A549 (cell line): ENCODE data around the gene SLC44A2. TPM values are rescaled to one million over a fixed set of nuclear protein-coding genes. Genes with fewer than 3 reads are reported as not detected.

Source experiments
- ATAC-seq, 2 experiments: fragments of 200-7000 bp in 1 of 2; fragments of >200 bp in 1 of 2; cut with Nextera tagmentation in 1 of 2; cut with Tn5 transposase in 1 of 2; 3 replicates each; pipeline versions ENCODE4 v1.8.0 to v1.9.1; 2018 to 2020; ENCODE audit warnings: mild to moderate bottlenecking in 1 of 2, moderate library complexity in 1 of 2
- CTCF ChIA-PET: fragments of 300-600 bp; sonication (Branson Sonifier 250); formaldehyde crosslinking; extraction: SDS; loops from one replicate; lab custom pipeline; 2021; ENCODE audit warnings: antibody characterized with exemption, inconsistent platforms; lab: Yijun Ruan, JAX
- POLR2A ChIA-PET: fragments of 350-600 bp; formaldehyde crosslinking; extraction: SDS; loops from one replicate; lab custom pipeline; 2021; ENCODE audit warnings: antibody characterized with exemption, inconsistent platforms; lab: Yijun Ruan, JAX
- DNase-seq, 2 experiments: peaks; one replicate each; pipeline versions ENCODE4 v3.0.0 to v3.0.0-alpha.2; 2011 to 2016; ENCODE audit warnings: low read depth in 1 of 2, low spot score in 1 of 2
- FAIRE-seq: peaks from 2 replicates; lab custom pipeline; 2011; peaks lifted over from hg19 to GRCh38; lab: Jason Lieb, UNC
- H3K27ac ChIP-seq, 2 experiments: fragments of >200 bp; sonication (Bioruptor Twin); formaldehyde crosslinking; 3 replicates each; pipeline ENCODE4 v1.5.1; 2016 to 2017
- H3K4me1 ChIP-seq: fragments of >200 bp; sonication (Bioruptor Twin); formaldehyde crosslinking; 3 replicates; pipeline ENCODE4 v1.6.1; 2016
- H3K4me2 ChIP-seq: fragments of >200 bp; sonication (Bioruptor Twin); formaldehyde crosslinking; 3 replicates; pipeline ENCODE4 v1.6.1; 2016
- H3K4me3 ChIP-seq: fragments of >200 bp; sonication (Bioruptor Twin); formaldehyde crosslinking; 3 replicates; pipeline ENCODE4 v1.5.1; 2016
- H3K9me3 ChIP-seq: fragments of >200 bp; sonication (Bioruptor Twin); formaldehyde crosslinking; 3 replicates; pipeline ENCODE4 v1.6.1; 2016
- CHD2 ChIP-seq: fragments of 150-350 bp; IDR thresholded peaks from 2 replicates; pipeline ENCODE4 v1.6.1; 2014; ENCODE audit warnings: low read length; ENCODE audit not compliant: partially characterized antibody
- MAZ ChIP-seq: fragments of 150-350 bp; IDR thresholded peaks from 2 replicates; pipeline ENCODE4 v1.6.1; 2014; ENCODE audit warnings: antibody characterized with exemption, low read depth, low read length, borderline replicate concordance
- MYC ChIP-seq: IDR thresholded peaks from 2 replicates; pipeline ENCODE4 v1.6.1; 2012; ENCODE audit warnings: mild to moderate bottlenecking, inconsistent platforms, low read length, improper control_type of control experiment, borderline replicate concordance
- NPAS2 ChIP-seq: fragments of 250-450 bp; sonication (Bioruptor Pico); IDR thresholded peaks from 2 replicates; pipeline ENCODE4 v1.8.0; 2022; ENCODE audit warnings: mild to moderate bottlenecking, moderate library complexity, borderline replicate concordance
- POLR2AphosphoS2 ChIP-seq: conservative IDR thresholded peaks from 2 replicates; pipeline ENCODE4 v1.6.1; 2012; ENCODE audit warnings: low read length, improper control_type of control experiment, inconsistent platforms
- RAD21 ChIP-seq, 2 experiments: fragments of >200 bp in 1 of 2; sonication (Bioruptor Twin) in 1 of 2; formaldehyde crosslinking in 1 of 2; IDR thresholded peaks in 1 of 2; conservative IDR thresholded peaks in 1 of 2; 2 replicates in 1 of 2; 3 replicates in 1 of 2; pipeline ENCODE4 v1.6.1; 2012 to 2018; ENCODE audit warnings: inconsistent platforms in 1 of 2
- SMC3 ChIP-seq: fragments of >200 bp; sonication (Bioruptor Twin); formaldehyde crosslinking; IDR thresholded peaks from 3 replicates; pipeline ENCODE4 v1.6.1; 2018; ENCODE audit warnings: inconsistent platforms
- TFCP2L1 ChIP-seq: fragments of 250-450 bp; sonication (Bioruptor Pico); IDR thresholded peaks from 2 replicates; pipeline ENCODE4 v1.5.0; 2021; ENCODE audit warnings: mild to moderate bottlenecking
- WGBS: methylation state at CpG from one replicate; pipeline ENCODE4 v1.1.6; 2017; ENCODE audit errors: missing lambda C conversion rate; 5-methylcytosine and 5-hydroxymethylcytosine counted together
- polyA plus RNA-seq, 4 experiments: library from polyadenylated mRNA; depleted of rRNA in 3 of 4; stranded (reverse); fragments of >200 nt; fragmentation: RNase III in 1 of 4; extraction: RNeasy Plus Mini Kit Qiagen cat#74134 plus additional on column Dnase treatment in 1 of 4; gene quantifications; 2 replicates in 3 of 4; 3 replicates in 1 of 4; pipeline ENCODE4 v1.2.3, GENCODE V29; 2011 to 2017
- TF ChIP-seq, protein P1 (sequence below): fragments of 450-650 bp; IDR thresholded peaks from 2 replicates; pipeline ENCODE4 v1.6.1; 2014; ENCODE audit warnings: antibody characterized with exemption
- TF ChIP-seq, protein P2 (sequence below): fragments of >200 bp; sonication (Bioruptor Twin); formaldehyde crosslinking; IDR thresholded peaks from 3 replicates; pipeline ENCODE4 v1.5.1; 2016
- TF ChIP-seq, protein P3 (sequence below): IDR thresholded peaks from 2 replicates; pipeline ENCODE4 v1.6.1; 2012
- TF ChIP-seq, protein P4 (sequence below): IDR thresholded peaks from 2 replicates; pipeline ENCODE4 v1.6.1; 2012; ENCODE audit warnings: low read depth, borderline replicate concordance
- TF ChIP-seq, protein P5 (sequence below): fragments of 150-350 bp; IDR thresholded peaks from 2 replicates; pipeline ENCODE4 v1.6.1; 2014; ENCODE audit warnings: low read depth, mild to moderate bottlenecking, low read length

Gene SLC44A2
- polyA plus RNA-seq, 2 of the 4 experiments (the other 2 are of a cell fraction): 8.3 TPM

DNA sequence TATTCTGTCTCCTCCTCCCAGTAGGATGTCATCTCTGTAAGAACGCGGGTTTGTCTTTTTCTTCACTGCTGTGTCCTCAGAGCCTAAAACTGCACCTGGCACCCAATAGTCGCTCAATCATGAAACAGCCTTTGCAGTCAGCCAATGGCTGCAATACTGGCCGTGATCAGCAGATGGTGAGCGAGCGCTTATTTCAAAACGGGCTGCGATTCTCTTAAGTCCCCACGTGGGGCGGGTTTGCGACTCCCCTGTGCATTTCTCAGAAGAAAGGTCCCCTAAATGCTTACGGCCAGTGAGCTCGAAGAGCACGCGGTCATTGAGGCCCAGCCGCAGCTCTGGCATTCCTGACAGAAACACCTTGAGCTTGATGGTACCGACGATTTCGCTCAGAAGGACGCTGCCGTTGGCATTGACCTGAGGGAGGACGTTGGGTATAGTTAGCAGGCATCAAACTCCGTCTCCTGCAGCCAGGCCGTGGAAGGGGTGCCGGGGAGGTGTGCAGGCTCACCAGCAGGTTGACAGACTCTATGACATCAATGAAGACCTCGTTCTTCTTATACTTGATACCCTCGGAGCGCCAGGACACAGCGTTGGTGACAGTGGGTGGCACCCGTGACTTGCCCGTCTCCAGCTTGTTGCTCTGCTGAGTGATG lies 44.2 kb upstream of the SLC44A2 start:
- H3K4me3 ChIP-seq: no peak overlapping the region
- FAIRE-seq (no peak), ATAC-seq (peak; percentile 66 to 71), DNase-seq (peak; percentile 56 to 91)
- WGBS: 9% methylated on average over 19 of the region's 31 CpGs
- no peaks in the 10 kb centered on the region for H3K9me3 ChIP-seq
- peak overlapping the region; percentile 52; the same call in 2 of the 3 replicates for H3K4me2 ChIP-seq
- POLR2A ChIA-PET: interaction anchor here (1.9 kb wide), 1 partner anchor 63 kb away, joined by 9 read pairs; no protein-coding TSS in a partner anchor
- peak overlapping the region in 1 of 2 experiments; percentile 53; a peak in 1 of 6 replicates for H3K27ac ChIP-seq
- H3K4me1 ChIP-seq: 0 out of 3 replicates have a peak, but pooled peaks cover 5% of the 10 kb centered on the region
- CTCF ChIA-PET: interaction anchor here (0.7 to 7.0 kb wide), 49 partner anchors 9 to 810 kb away, joined by 3 to 296 read pairs (median 5); partner anchors contain the start of genes CDC37, CDKN2D, KRI1 and QTRT1
- TF ChIP-seq MAZ (no peak), CHD2 (no peak), RAD21 (conservative IDR thresholded peaks at IDR 0.05 in 1 of 2, IDR thresholded peaks at IDR 0.05 in 1 of 2) (peak; percentile 87 to 93), POLR2AphosphoS2 (no peak), SMC3 (peak; percentile 87), NPAS2 (CRISPR knock-in tag) (no peak), TFCP2L1 (CRISPR knock-in tag) (no peak), MYC (peak; percentile 71; the same call in 1 of the 2 replicates)
- TF ChIP-seq, protein P1, sequence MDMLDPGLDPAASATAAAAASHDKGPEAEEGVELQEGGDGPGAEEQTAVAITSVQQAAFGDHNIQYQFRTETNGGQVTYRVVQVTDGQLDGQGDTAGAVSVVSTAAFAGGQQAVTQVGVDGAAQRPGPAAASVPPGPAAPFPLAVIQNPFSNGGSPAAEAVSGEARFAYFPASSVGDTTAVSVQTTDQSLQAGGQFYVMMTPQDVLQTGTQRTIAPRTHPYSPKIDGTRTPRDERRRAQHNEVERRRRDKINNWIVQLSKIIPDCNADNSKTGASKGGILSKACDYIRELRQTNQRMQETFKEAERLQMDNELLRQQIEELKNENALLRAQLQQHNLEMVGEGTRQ: peak; percentile 38; the same call in 1 of the 2 replicates
- TF ChIP-seq, protein P2, sequence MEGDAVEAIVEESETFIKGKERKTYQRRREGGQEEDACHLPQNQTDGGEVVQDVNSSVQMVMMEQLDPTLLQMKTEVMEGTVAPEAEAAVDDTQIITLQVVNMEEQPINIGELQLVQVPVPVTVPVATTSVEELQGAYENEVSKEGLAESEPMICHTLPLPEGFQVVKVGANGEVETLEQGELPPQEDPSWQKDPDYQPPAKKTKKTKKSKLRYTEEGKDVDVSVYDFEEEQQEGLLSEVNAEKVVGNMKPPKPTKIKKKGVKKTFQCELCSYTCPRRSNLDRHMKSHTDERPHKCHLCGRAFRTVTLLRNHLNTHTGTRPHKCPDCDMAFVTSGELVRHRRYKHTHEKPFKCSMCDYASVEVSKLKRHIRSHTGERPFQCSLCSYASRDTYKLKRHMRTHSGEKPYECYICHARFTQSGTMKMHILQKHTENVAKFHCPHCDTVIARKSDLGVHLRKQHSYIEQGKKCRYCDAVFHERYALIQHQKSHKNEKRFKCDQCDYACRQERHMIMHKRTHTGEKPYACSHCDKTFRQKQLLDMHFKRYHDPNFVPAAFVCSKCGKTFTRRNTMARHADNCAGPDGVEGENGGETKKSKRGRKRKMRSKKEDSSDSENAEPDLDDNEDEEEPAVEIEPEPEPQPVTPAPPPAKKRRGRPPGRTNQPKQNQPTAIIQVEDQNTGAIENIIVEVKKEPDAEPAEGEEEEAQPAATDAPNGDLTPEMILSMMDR: peak; percentile 75
- TF ChIP-seq, protein P3, sequence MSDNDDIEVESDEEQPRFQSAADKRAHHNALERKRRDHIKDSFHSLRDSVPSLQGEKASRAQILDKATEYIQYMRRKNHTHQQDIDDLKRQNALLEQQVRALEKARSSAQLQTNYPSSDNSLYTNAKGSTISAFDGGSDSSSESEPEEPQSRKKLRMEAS: peak; percentile 80
- TF ChIP-seq, protein P4, sequence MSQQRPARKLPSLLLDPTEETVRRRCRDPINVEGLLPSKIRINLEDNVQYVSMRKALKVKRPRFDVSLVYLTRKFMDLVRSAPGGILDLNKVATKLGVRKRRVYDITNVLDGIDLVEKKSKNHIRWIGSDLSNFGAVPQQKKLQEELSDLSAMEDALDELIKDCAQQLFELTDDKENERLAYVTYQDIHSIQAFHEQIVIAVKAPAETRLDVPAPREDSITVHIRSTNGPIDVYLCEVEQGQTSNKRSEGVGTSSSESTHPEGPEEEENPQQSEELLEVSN: peak; percentile 57; the same call in 1 of the 2 replicates

DNA sequence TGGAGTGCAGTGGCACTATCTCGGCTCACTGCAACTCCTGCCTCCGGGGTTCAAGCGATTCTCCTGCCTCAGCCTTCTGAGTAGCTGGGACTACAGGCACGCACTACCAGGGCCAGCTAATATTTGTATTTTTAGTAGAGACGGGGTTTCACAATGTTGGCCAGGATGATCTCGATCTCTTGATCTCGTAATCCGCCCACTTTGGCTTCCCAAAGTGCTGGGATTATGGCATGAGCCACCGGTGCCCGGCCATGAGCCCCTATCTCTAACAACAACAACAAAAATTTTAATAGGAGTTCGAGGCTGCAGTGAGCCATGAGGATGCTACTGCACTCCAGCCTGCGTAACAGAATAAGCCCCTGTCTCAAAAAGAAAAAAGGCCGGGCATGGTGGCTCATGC lies 43.3 kb upstream of the SLC44A2 start:
- no peak for DNase-seq
- CTCF ChIA-PET: interaction anchor here (0.8 to 7.0 kb wide), 29 partner anchors 9 to 809 kb away, joined by 3 to 296 read pairs (median 7); partner anchors contain the start of genes KRI1 and QTRT1
- no peaks in the 10 kb centered on the region for H3K9me3 ChIP-seq
- TF ChIP-seq, protein P5, sequence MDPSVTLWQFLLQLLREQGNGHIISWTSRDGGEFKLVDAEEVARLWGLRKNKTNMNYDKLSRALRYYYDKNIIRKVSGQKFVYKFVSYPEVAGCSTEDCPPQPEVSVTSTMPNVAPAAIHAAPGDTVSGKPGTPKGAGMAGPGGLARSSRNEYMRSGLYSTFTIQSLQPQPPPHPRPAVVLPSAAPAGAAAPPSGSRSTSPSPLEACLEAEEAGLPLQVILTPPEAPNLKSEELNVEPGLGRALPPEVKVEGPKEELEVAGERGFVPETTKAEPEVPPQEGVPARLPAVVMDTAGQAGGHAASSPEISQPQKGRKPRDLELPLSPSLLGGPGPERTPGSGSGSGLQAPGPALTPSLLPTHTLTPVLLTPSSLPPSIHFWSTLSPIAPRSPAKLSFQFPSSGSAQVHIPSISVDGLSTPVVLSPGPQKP: no peak
- TF ChIP-seq, protein P2: no peak
- TF ChIP-seq, all 56 proteins: peak for 0
- WGBS: 77% methylated on average over 13 of the region's 13 CpGs
- H3K27ac ChIP-seq: no peak overlapping the region
- H3K4me1 ChIP-seq: 0 out of 3 replicates have a peak, but pooled peaks cover 5% of the 10 kb centered on the region
- POLR2A ChIA-PET: interaction anchor here (1.9 kb wide), 1 partner anchor 62 kb away, joined by 9 read pairs; no protein-coding TSS in a partner anchor
- no peak overlapping the region for H3K4me2 ChIP-seq
- ATAC-seq: no peak
- no peak overlapping the region for H3K4me3 ChIP-seq
- FAIRE-seq: no peak
